ENCODE measurements around the gene BGN.

BGN gene

GRCh38 chrX:153539979-153540358, 45.2 kb downstream of the BGN start:
- Histone ChIP-seq H3K9me3 (ENCODE audit: control insufficient read depth, insufficient read depth, low read length) (no peaks in the 10 kb centered on the region), H3K36me3 (ENCODE audit: control insufficient read depth, insufficient read depth, low read length) (no peaks in the 10 kb centered on the region), H3K27ac (ENCODE audit: low read length) (no peak overlapping the region), H3K27me3 (ENCODE audit: control insufficient read depth, insufficient read depth, low read length) (no peaks in the 10 kb centered on the region), H3K4me1 (ENCODE audit: control insufficient read depth, insufficient read depth, low read length) (no peaks in the 10 kb centered on the region; the same call in 1 of the 2 replicates), H3K4me3 (ENCODE audit: low read length) (no peak overlapping the region)
- no peak for DNase-seq (ENCODE audit: low read depth, low spot score)
- no CpG with 5 or more reads among the region's 9 CpGs for WGBS (ENCODE audit: insufficient coverage, insufficient read length)

- Histone ChIP-seq H3K9me3 (ENCODE audit: control insufficient read depth, insufficient read depth, low read length) (no peaks in the 10 kb centered on the region), H3K36me3 (ENCODE audit: control insufficient read depth, insufficient read depth, low read length) (no peaks in the 10 kb centered on the region)
- no CpG with 5 or more reads among the region's 8 CpGs for WGBS (ENCODE audit: insufficient coverage, insufficient read length)
Measured at GRCh38 chrX:153544727-153545126, 49.9 kb downstream of the BGN start.

GRCh38 chrX:153546386-153546785, 51.6 kb downstream of the BGN start:
- Histone ChIP-seq H3K9me3 (ENCODE audit: control insufficient read depth, insufficient read depth, low read length) (no peaks in the 10 kb centered on the region), H3K4me1 (ENCODE audit: control insufficient read depth, insufficient read depth, low read length) (no peaks in the 10 kb centered on the region; the same call in 1 of the 2 replicates), H3K27ac (ENCODE audit: low read length) (no peak overlapping the region), H3K36me3 (ENCODE audit: control insufficient read depth, insufficient read depth, low read length) (no peaks in the 10 kb centered on the region), H3K27me3 (ENCODE audit: control insufficient read depth, insufficient read depth, low read length) (no peaks in the 10 kb centered on the region), H3K4me3 (ENCODE audit: low read length) (no peak overlapping the region)
- no peak for DNase-seq (ENCODE audit: low read depth, low spot score)
- no CpG with 5 or more reads among the region's 11 CpGs for WGBS (ENCODE audit: insufficient coverage, insufficient read length)

More at GRCh38 chrX:153544727-153545126, 49.9 kb downstream of the BGN start:
- Histone ChIP-seq H3K4me3 (ENCODE audit: low read length) (no peak overlapping the region), H3K27me3 (ENCODE audit: control insufficient read depth, insufficient read depth, low read length) (no peaks in the 10 kb centered on the region), H3K27ac (ENCODE audit: low read length) (no peak overlapping the region), H3K4me1 (ENCODE audit: control insufficient read depth, insufficient read depth, low read length) (no peaks in the 10 kb centered on the region; the same call in 1 of the 2 replicates)
- DNase-seq (ENCODE audit: low read depth, low spot score) = no peak

- no CpG with 5 or more reads among the region's 7 CpGs for whole genome bisulfite sequencing (ENCODE audit: insufficient coverage, insufficient read length)
- no peak for DNase-seq (ENCODE audit: low read depth, low spot score)
Measured at GRCh38 chrX:153547195-153547594, 52.4 kb downstream of the BGN start.

GRCh38 chrX:153549231-153549630, 54.5 kb downstream of the BGN start:
- WGBS (ENCODE audit: insufficient coverage, insufficient read length) = no CpG with 5 or more reads among the region's 17 CpGs
- Histone ChIP-seq H3K4me3 (ENCODE audit: low read length) (no peak overlapping the region), H3K4me1 (ENCODE audit: control insufficient read depth, insufficient read depth, low read length) (no peaks in the 10 kb centered on the region; the same call in 1 of the 2 replicates), H3K36me3 (ENCODE audit: control insufficient read depth, insufficient read depth, low read length) (no peaks in the 10 kb centered on the region), H3K9me3 (ENCODE audit: control insufficient read depth, insufficient read depth, low read length) (no peaks in the 10 kb centered on the region), H3K27me3 (ENCODE audit: control insufficient read depth, insufficient read depth, low read length) (no peaks in the 10 kb centered on the region), H3K27ac (ENCODE audit: low read length) (no peak overlapping the region)
- no peak for DNase-seq (ENCODE audit: low read depth, low spot score)

More at GRCh38 chrX:153547195-153547594, 52.4 kb downstream of the BGN start:
- H3K36me3 ChIP-seq (ENCODE audit: control insufficient read depth, insufficient read depth, low read length) = no peaks in the 10 kb centered on the region
- H3K27ac ChIP-seq (ENCODE audit: low read length) = no peak overlapping the region
- no peaks in the 10 kb centered on the region for H3K9me3 ChIP-seq (ENCODE audit: control insufficient read depth, insufficient read depth, low read length)
- H3K4me1 ChIP-seq (ENCODE audit: control insufficient read depth, insufficient read depth, low read length) = no peaks in the 10 kb centered on the region; the same call in 1 of the 2 replicates
- no peak overlapping the region for H3K4me3 ChIP-seq (ENCODE audit: low read length)
- H3K27me3 ChIP-seq (ENCODE audit: control insufficient read depth, insufficient read depth, low read length) = no peaks in the 10 kb centered on the region

- H3K36me3 ChIP-seq (ENCODE audit: control insufficient read depth, insufficient read depth, low read length) = no peaks in the 10 kb centered on the region
- no CpG with 5 or more reads among the region's 16 CpGs for WGBS (ENCODE audit: insufficient coverage, insufficient read length)
- H3K4me3 ChIP-seq (ENCODE audit: low read length) = no peak overlapping the region
- no peaks in the 10 kb centered on the region; the same call in 1 of the 2 replicates for H3K4me1 ChIP-seq (ENCODE audit: control insufficient read depth, insufficient read depth, low read length)
- no peaks in the 10 kb centered on the region for H3K27me3 ChIP-seq (ENCODE audit: control insufficient read depth, insufficient read depth, low read length)
- no peak for DNase-seq (ENCODE audit: low read depth, low spot score)
- H3K9me3 ChIP-seq (ENCODE audit: control insufficient read depth, insufficient read depth, low read length) = no peaks in the 10 kb centered on the region
- no peak overlapping the region for H3K27ac ChIP-seq (ENCODE audit: low read length)
Measured at GRCh38 chrX:153549807-153550206, 55.0 kb downstream of the BGN start.

- H3K27ac ChIP-seq (ENCODE audit: low read length) = no peak overlapping the region
- no peaks in the 10 kb centered on the region for H3K4me1 ChIP-seq (ENCODE audit: control insufficient read depth, insufficient read depth, low read length)
- no peaks in the 10 kb centered on the region for H3K9me3 ChIP-seq (ENCODE audit: control insufficient read depth, insufficient read depth, low read length)
- H3K27me3 ChIP-seq (ENCODE audit: control insufficient read depth, insufficient read depth, low read length) = no peaks in the 10 kb centered on the region
- no peaks in the 10 kb centered on the region for H3K36me3 ChIP-seq (ENCODE audit: control insufficient read depth, insufficient read depth, low read length)
- H3K4me3 ChIP-seq (ENCODE audit: low read length) = no peak overlapping the region
- no CpG with 5 or more reads among the region's 5 CpGs for WGBS (ENCODE audit: insufficient coverage, insufficient read length)
- no peak for DNase-seq (ENCODE audit: low read depth, low spot score)
Measured at GRCh38 chrX:153551135-153551534, 56.4 kb downstream of the BGN start.

GRCh38 chrX:153554519-153555167, 59.9 kb downstream of the BGN start:
- H3K27ac ChIP-seq (ENCODE audit: low read length) = no peak overlapping the region
- no peaks in the 10 kb centered on the region for H3K9me3 ChIP-seq (ENCODE audit: control insufficient read depth, insufficient read depth, low read length)
- no peaks in the 10 kb centered on the region for H3K27me3 ChIP-seq (ENCODE audit: control insufficient read depth, insufficient read depth, low read length)
- H3K4me3 ChIP-seq (ENCODE audit: low read length) = no peak overlapping the region
- H3K4me1 ChIP-seq (ENCODE audit: control insufficient read depth, insufficient read depth, low read length) = no peaks in the 10 kb centered on the region
- H3K36me3 ChIP-seq (ENCODE audit: control insufficient read depth, insufficient read depth, low read length) = no peaks in the 10 kb centered on the region
- no CpG with 5 or more reads among the region's 17 CpGs for WGBS (ENCODE audit: insufficient coverage, insufficient read length)
- DNase-seq (ENCODE audit: low read depth, low spot score) = no peak

DNA sequence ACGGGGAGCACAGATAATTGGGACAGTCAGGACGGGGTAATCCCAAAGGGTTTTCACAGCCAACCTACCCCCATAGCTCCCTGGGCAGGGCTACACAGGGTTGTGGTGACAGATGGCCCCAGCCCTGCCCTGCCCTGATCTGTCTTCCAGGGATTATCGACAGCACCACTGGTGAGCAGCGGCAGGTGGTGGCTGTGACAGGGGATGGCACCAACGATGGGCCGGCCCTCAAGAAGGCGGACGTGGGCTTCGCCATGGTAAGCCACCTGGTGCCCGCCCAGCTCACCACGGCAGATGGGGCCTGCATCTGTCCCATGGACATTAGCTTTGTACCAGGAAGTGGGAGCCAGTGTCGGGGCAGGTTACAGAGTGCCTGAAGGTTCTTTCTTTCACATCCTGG, 62.0 kb downstream of the BGN start:
- Histone ChIP-seq H3K9me3 (ENCODE audit: control insufficient read depth, insufficient read depth, low read length) (no peaks in the 10 kb centered on the region), H3K36me3 (ENCODE audit: control insufficient read depth, insufficient read depth, low read length) (no peaks in the 10 kb centered on the region), H3K4me3 (ENCODE audit: low read length) (no peak overlapping the region), H3K4me1 (ENCODE audit: control insufficient read depth, insufficient read depth, low read length) (no peaks in the 10 kb centered on the region), H3K27ac (ENCODE audit: low read length) (no peak overlapping the region), H3K27me3 (ENCODE audit: control insufficient read depth, insufficient read depth, low read length) (no peaks in the 10 kb centered on the region)
- DNase-seq (ENCODE audit: low read depth, low spot score) = no peak
- WGBS (ENCODE audit: insufficient coverage, insufficient read length) = no CpG with 5 or more reads among the region's 12 CpGs

DNA sequence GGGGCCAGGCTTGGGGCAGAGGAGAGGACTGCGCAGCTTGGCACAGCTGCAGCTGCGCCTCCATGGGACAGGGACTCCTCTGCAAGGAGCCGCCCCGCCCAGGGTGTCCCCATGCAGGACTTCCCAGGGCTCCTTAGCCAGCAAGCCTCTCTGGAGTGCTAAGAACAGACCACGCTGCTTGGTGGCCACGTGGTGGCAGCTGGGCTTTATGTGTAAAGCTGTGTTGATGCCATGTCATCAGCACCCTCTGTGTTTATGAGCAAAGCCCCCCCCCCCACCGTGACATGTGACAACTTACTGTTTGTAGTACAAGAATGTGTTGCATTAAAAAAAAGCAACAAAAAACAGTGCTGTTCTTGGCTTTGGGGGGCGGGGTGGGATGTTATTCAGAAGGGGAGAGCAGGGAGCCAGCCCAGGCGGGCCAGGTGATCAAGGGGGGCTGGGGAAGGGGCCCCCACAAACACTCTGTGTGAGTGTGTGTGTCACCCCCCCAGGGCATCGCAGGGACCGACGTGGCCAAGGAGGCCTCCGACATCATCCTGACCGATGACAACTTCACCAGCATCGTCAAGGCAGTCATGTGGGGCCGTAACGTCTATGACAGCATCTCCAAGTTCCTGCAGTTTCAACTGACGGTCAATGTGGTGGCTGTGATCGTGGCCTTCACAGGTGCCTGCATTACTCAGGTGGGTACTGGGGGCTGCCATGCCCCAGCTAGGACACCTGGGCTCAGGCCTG, 63.0 kb downstream of the BGN start:
- no peak for DNase-seq (ENCODE audit: low read depth, low spot score)
- Histone ChIP-seq H3K36me3 (ENCODE audit: control insufficient read depth, insufficient read depth, low read length) (no peaks in the 10 kb centered on the region), H3K27me3 (ENCODE audit: control insufficient read depth, insufficient read depth, low read length) (no peaks in the 10 kb centered on the region), H3K4me3 (ENCODE audit: low read length) (no peak overlapping the region), H3K9me3 (ENCODE audit: control insufficient read depth, insufficient read depth, low read length) (no peaks in the 10 kb centered on the region), H3K27ac (ENCODE audit: low read length) (no peak overlapping the region), H3K4me1 (ENCODE audit: control insufficient read depth, insufficient read depth, low read length) (no peaks in the 10 kb centered on the region)
- WGBS (ENCODE audit: insufficient coverage, insufficient read length) = no CpG with 5 or more reads among the region's 19 CpGs
